Activated CD4-positive, alpha-beta memory T cell treated with anti-CD3 and anti-CD28 coated beads, Interleukin-2, amount 10 ng/mL, durations not matched to agents 7 days and 5 days (primary cell): ENCODE results near the gene GET4. TPM values are rescaled to one million over a fixed set of nuclear protein-coding genes. Genes with fewer than 3 reads are reported as not detected.
"Not testable (repeated sequence)": the region's sequence is repeated elsewhere in the genome, so short reads cannot be mapped to it uniquely, and the experiment has no call there.

Experiments
- CTCF ChIA-PET: fragments of 350-600 bp; sonication (Branson Sonifier 250); formaldehyde crosslinking; loops from one replicate; lab custom pipeline; 2021; ENCODE audit warnings: antibody characterized with exemption, inconsistent platforms; lab: Charles Lee
- POLR2A ChIA-PET: fragments of 350-600 bp; sonication (Branson Sonifier 250); formaldehyde crosslinking; loops from one replicate; lab custom pipeline; 2021; ENCODE audit warnings: antibody characterized with exemption; lab: Charles Lee
- DNase-seq: peaks from one replicate; pipeline ENCODE4 v3.0.0-alpha.2; 2020
- H3K27ac Mint-ChIP-seq: one replicate; pipeline ENCODE4 v1.8.0; 2021; ENCODE audit warnings: mild to moderate bottlenecking, mixed read lengths
- H3K27me3 Mint-ChIP-seq: one replicate; pipeline ENCODE4 v1.8.0; 2021; ENCODE audit warnings: mixed read lengths
- H3K36me3 Mint-ChIP-seq: one replicate; pipeline ENCODE4 v1.8.0; 2021; ENCODE audit warnings: low read depth, mixed read lengths
- H3K4me1 Mint-ChIP-seq: one replicate; pipeline ENCODE4 v1.8.0; 2021; ENCODE audit warnings: mixed read lengths
- H3K4me3 Mint-ChIP-seq: one replicate; pipeline ENCODE4 v1.8.0; 2021; ENCODE audit warnings: mild to moderate bottlenecking, mixed read lengths
- H3K9me3 Mint-ChIP-seq: one replicate; pipeline ENCODE4 v1.8.0; 2021; ENCODE audit warnings: mixed read lengths
- total RNA-seq, 2 experiments: library from RNA; stranded (reverse); gene quantifications; one replicate each; pipeline ENCODE4 v1.2.3, GENCODE V29; 2021

Gene GET4
- total RNA-seq, 2 experiments from 2014 or later = 32.6 to 38.2 TPM

- ChIA-PET POLR2A (no interaction called here), CTCF (interaction anchor here (0.9 to 1.6 kb wide), 4 partner anchors 19 to 515 kb away, joined by 3 to 8 read pairs (median 5); no protein-coding TSS in a partner anchor)
- no peak overlapping the region for H3K27ac Mint-ChIP-seq
- H3K4me3 Mint-ChIP-seq = no peak overlapping the region
- no peaks in the 10 kb centered on the region for H3K27me3 Mint-ChIP-seq
- peaks cover 15% of the 10 kb centered on the region for H3K36me3 Mint-ChIP-seq
- DNase-seq = no peak
- peaks cover 43% of the 10 kb centered on the region for H3K4me1 Mint-ChIP-seq
- H3K9me3 Mint-ChIP-seq = no peaks in the 10 kb centered on the region
Measured at GRCh38 chr7:836429-836828, 39.9 kb upstream of the GET4 start.

DNA sequence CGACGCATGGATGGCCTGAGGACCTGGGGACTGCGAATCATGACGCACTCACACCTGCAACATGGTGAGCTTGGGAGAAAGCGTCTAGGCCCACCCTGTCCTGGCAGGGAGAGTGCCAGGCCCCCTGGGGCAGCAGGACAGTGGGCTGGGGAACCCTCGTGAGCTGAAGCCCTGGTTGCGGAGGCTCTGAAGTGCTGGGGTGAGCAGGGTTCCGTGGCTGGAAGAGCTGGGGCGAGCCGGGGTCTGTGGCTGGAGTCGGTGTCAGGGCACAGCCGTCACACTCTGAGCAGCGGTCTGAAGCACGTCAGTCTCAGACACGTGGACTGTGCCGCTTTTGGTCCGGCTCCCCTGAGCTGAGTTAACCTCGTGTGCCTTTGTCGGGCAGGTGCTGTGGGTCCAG, 39.4 kb upstream of the GET4 start:
- H3K4me1 Mint-ChIP-seq = peaks cover 38% of the 10 kb centered on the region
- CTCF ChIA-PET = interaction anchor here (0.9 to 1.6 kb wide), 4 partner anchors 20 to 515 kb away, joined by 3 to 8 read pairs (median 5); no protein-coding TSS in a partner anchor
- H3K36me3 Mint-ChIP-seq = peaks cover 19% of the 10 kb centered on the region
- H3K27me3 Mint-ChIP-seq = no peaks in the 10 kb centered on the region
- POLR2A ChIA-PET = no interaction called here
- H3K27ac Mint-ChIP-seq = no peak overlapping the region
- H3K9me3 Mint-ChIP-seq = no peaks in the 10 kb centered on the region
- H3K4me3 Mint-ChIP-seq = no peak overlapping the region
- DNase-seq = no peak

DNA sequence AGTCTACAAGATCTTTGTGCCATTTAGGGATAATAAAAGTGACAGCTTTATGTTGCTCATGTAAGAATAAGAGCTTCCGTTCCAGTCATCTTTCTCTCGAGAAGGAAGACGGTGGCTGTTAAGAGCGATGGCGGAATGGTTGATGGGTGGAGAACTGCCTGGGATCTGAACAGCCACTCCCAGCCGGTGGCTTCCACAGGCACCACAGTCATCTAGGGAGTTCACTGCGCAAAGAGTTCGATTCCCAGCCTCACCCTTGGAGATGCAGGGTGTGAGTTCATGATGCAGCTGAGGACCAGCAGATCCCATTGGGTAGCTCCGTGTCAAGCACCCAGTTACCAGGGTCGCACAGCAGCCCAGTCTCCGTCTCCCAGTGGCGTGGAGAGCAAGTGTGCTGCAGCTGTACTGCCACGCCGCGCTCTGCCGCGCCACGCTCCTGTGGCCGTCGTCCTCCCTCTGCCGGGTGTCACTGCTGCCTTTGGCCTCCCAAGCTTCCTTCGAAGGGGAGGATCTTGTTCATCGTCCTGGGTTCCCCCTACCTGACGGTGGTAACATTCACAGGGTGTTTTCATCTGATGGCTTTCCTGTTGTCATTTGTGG, 36.3 kb upstream of the GET4 start:
- no peak for DNase-seq
- H3K4me3 Mint-ChIP-seq = no peak overlapping the region
- H3K27ac Mint-ChIP-seq = no peak overlapping the region
- POLR2A ChIA-PET = no interaction called here
- H3K9me3 Mint-ChIP-seq = no peaks in the 10 kb centered on the region
- H3K36me3 Mint-ChIP-seq = peaks cover 22% of the 10 kb centered on the region
- CTCF ChIA-PET = no interaction called here
- peaks cover 17% of the 10 kb centered on the region for H3K4me1 Mint-ChIP-seq
- H3K27me3 Mint-ChIP-seq = no peaks in the 10 kb centered on the region

DNA sequence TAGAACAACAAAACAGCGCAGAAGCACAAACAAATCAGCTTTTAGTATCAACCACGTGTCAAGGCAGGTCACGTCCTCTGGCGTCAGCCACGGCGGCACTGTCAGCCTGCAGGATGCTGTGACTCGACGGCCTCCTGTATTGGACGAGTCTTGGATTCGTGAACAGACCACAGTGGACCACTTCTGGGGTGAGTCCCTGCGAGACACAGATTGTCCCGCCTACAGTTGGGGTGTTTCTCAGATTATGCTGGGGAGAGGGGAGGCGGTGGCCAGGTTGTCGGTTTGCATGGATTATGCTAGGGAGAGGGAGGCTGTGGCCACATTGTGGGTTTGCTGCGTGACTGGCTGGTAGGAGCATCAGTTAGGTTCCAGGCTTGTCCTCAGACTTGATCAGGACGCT, 34.4 kb upstream of the GET4 start:
- ChIA-PET POLR2A (interaction anchor here (0.7 kb wide), 1 partner anchor 23 kb away, joined by 3 read pairs; no protein-coding TSS in a partner anchor), CTCF (interaction anchor here (1.1 kb wide), 1 partner anchor 24 kb away, joined by 3 read pairs; no protein-coding TSS in a partner anchor)
- Mint-ChIP-seq H3K27ac (no peak overlapping the region), H3K9me3 (no peaks in the 10 kb centered on the region), H3K4me1 (peaks cover 2% of the 10 kb centered on the region), H3K4me3 (no peak overlapping the region), H3K27me3 (no peaks in the 10 kb centered on the region), H3K36me3 (peaks cover 31% of the 10 kb centered on the region)
- DNase-seq = no peak

DNA sequence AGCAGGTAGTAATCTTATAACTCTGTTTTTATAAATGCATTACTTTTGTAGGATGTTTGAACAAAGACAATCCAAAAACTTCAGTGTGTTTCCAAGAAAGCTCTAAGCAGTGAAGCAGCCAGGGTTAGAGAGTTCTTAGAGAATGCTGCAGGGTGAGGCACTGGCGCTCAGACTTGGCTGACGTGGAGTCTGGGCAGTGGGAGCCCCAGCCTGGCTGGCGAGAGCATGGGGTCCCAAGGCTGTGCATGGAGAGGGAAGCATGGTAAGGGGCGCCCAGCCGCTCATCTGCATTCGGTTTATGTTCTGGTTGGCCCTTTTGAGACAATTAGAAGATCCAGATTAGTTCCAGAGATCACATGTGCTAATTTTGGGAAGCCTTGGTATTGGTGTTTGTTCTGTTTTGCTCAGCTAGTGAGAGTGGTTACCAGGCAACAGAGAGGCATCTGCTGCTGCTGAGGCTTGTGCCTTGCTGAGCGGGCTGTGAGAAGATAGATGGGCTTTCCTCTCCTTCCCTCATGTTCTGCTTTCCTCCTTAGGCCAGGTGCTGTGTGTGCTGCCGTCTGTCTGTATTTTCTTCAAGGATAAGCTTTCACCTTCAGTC, 33.8 kb upstream of the GET4 start:
- H3K36me3 Mint-ChIP-seq = peaks cover 27% of the 10 kb centered on the region
- POLR2A ChIA-PET = no interaction called here

GRCh38 chr7:843230-843629, 33.1 kb upstream of the GET4 start:
- Mint-ChIP-seq H3K27ac (no peak overlapping the region), H3K4me3 (no peak overlapping the region), H3K9me3 (peaks cover 2% of the 10 kb centered on the region), H3K4me1 (no peaks in the 10 kb centered on the region), H3K36me3 (peaks cover 28% of the 10 kb centered on the region), H3K27me3 (no peaks in the 10 kb centered on the region)
- ChIA-PET POLR2A (no interaction called here), CTCF (no interaction called here)
- no peak for DNase-seq

More for the DNA sequence above, 33.8 kb upstream of the GET4 start:
- no peak overlapping the region for H3K4me3 Mint-ChIP-seq
- DNase-seq = no peak
- H3K27ac Mint-ChIP-seq = no peak overlapping the region
- no peaks in the 10 kb centered on the region for H3K4me1 Mint-ChIP-seq
- H3K27me3 Mint-ChIP-seq = no peaks in the 10 kb centered on the region
- no peaks in the 10 kb centered on the region for H3K9me3 Mint-ChIP-seq
- CTCF ChIA-PET = no interaction called here

DNA sequence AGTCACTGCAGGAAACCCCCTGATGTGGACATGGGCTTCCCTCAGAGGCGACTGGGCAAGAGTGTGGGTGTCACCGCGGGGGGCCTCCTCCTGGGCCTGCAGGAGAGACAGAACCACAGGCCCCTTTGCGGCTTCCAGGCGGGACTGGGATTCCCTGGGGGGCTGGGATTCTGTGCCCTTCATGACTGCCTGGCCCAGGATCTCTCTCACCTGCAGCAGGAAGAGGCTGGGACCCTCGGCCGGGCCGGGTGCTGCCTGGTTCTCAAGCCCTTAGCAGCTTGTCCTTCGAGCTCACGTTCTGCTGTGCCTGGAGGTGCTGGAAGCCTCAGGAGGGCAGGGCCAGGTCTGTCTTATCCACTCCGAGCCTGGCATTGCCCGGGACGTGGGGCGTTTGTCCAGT, 32.3 kb upstream of the GET4 start:
- H3K9me3 Mint-ChIP-seq = peaks cover 3% of the 10 kb centered on the region
- POLR2A ChIA-PET = interaction anchor here (3.6 kb wide), 1 partner anchor 12 kb away, joined by 14 read pairs; the partner anchor contains the start of gene SUN1
- peaks cover 34% of the 10 kb centered on the region for H3K36me3 Mint-ChIP-seq
- H3K27me3 Mint-ChIP-seq = no peaks in the 10 kb centered on the region
- H3K4me1 Mint-ChIP-seq = no peaks in the 10 kb centered on the region
- no peak overlapping the region for H3K27ac Mint-ChIP-seq
- DNase-seq = no peak
- CTCF ChIA-PET = no interaction called here
- no peak overlapping the region for H3K4me3 Mint-ChIP-seq

DNA sequence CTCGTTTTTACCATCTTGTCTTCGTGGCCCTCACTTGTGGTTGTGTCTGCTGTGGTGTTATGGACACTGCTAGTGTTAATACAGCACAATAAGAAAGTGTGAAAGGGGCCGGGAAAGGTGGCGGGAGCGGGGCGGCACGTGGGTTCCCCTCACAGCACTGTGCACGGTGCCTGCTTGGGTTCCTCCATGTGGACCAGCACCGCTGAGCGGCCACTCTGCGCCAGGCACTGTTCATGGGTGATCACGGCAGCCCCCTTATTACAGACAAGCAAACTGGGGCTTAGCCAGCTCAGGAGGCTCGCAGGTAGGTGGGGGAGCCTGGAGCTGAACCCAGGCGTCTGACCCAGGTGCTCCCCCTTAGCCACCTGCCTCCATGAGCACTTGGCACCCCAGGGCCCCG, 31.8 kb upstream of the GET4 start:
- H3K4me1 Mint-ChIP-seq = no peaks in the 10 kb centered on the region
- no peak overlapping the region for H3K27ac Mint-ChIP-seq
- peaks cover 3% of the 10 kb centered on the region for H3K9me3 Mint-ChIP-seq
- H3K27me3 Mint-ChIP-seq = no peaks in the 10 kb centered on the region
- ChIA-PET CTCF (no interaction called here), POLR2A (interaction anchor here (3.6 kb wide), 1 partner anchor 13 kb away, joined by 14 read pairs; the partner anchor contains the start of gene SUN1)
- peaks cover 39% of the 10 kb centered on the region for H3K36me3 Mint-ChIP-seq
- DNase-seq = no peak
- H3K4me3 Mint-ChIP-seq = no peak overlapping the region

DNA sequence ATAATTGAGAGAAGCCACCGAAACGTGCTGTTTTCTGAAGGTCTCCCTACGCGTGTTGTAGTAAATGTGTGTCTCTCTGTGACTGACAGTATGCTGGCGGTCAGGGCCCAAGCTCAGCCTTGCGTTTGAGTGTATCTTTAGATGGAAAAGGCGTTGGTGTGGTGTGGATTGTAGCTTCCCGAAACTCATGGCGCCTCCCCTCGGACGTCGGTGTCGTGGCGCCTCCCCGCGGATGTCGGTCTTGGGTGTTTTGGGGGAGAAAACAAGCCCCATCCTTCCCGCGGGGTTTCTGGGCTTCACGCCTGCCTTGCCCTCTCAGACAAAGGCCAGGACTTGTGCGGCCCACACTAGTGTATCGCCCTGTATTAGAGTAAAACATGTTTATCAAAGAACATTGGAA, 31.3 kb upstream of the GET4 start:
- H3K4me1 Mint-ChIP-seq = no peaks in the 10 kb centered on the region
- ChIA-PET CTCF (no interaction called here), POLR2A (interaction anchor here (3.6 kb wide), 1 partner anchor 13 kb away, joined by 14 read pairs; the partner anchor contains the start of gene SUN1)
- peaks cover 44% of the 10 kb centered on the region for H3K36me3 Mint-ChIP-seq
- H3K27me3 Mint-ChIP-seq = no peaks in the 10 kb centered on the region
- H3K4me3 Mint-ChIP-seq = no peak overlapping the region
- peaks cover 3% of the 10 kb centered on the region for H3K9me3 Mint-ChIP-seq
- DNase-seq = no peak
- no peak overlapping the region for H3K27ac Mint-ChIP-seq

DNA sequence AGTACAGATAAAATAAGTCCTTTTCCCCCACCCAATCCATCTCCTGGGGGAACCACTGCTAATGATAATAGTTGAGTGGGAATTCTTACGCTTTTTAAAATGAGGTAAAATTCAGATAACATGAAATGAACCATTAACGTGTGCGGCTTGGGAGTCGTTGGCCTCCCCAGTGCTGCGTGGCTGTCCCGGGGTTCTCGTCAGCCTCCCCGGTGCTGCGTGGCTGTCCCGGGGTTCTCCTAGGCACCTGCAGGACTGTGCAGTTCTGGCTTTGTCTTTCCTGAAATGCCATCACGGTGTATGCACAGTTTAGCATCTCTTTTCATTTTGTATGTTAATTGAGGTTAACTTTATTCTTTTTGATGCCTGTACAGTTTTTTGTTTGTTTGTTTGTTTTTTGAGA, 30.6 kb upstream of the GET4 start:
- CTCF ChIA-PET = no interaction called here
- Mint-ChIP-seq H3K27ac (no peak overlapping the region), H3K9me3 (peaks cover 3% of the 10 kb centered on the region), H3K4me1 (no peaks in the 10 kb centered on the region), H3K4me3 (no peak overlapping the region), H3K27me3 (no peaks in the 10 kb centered on the region), H3K36me3 (peaks cover 44% of the 10 kb centered on the region)
- no peak for DNase-seq
- POLR2A ChIA-PET = interaction anchor here (3.6 kb wide), 1 partner anchor 14 kb away, joined by 14 read pairs; the partner anchor contains the start of gene SUN1

DNA sequence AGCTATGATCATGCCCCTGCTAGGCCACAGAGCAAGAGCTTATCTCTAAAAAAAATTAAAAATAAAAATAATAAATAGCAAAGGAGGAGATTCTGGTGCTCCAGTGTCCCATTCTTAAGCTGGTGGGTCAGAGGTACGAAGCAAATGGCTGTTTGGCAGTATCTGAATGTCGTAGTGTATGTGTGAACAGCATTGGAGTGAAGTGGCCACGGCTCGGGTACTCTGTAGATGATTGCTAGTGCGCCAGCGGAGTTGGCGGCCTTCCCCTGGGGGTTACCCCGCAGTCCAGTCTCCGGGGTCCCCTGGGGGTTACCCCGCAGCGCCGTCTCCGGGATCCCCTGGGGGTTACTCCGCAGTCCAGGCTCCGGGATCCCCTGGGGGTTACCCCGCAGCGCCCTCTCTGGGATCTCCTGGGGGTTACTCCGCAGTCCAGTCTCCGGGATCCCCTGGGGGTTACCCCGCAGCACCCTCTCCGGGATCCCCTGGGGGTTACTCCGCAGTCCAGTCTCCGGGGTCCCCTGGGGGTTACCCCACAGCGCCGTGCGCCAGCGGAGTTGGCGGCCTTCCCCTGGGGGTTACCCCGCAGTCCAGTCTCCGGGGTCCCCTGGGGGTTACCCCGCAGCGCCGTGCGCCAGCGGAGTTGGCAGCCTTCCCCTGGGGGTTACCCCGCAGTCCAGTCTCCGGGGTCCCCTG, 29.2 kb upstream of the GET4 start:
- H3K9me3 Mint-ChIP-seq, H3K27ac Mint-ChIP-seq, H3K4me1 Mint-ChIP-seq, H3K27me3 Mint-ChIP-seq, DNase-seq, H3K4me3 Mint-ChIP-seq, CTCF ChIA-PET: not testable (repeated sequence)
- POLR2A ChIA-PET = interaction anchor here (3.6 kb wide), 1 partner anchor 15 kb away, joined by 14 read pairs; the partner anchor contains the start of gene SUN1
- peaks cover 40% of the 10 kb centered on the region for H3K36me3 Mint-ChIP-seq

DNA sequence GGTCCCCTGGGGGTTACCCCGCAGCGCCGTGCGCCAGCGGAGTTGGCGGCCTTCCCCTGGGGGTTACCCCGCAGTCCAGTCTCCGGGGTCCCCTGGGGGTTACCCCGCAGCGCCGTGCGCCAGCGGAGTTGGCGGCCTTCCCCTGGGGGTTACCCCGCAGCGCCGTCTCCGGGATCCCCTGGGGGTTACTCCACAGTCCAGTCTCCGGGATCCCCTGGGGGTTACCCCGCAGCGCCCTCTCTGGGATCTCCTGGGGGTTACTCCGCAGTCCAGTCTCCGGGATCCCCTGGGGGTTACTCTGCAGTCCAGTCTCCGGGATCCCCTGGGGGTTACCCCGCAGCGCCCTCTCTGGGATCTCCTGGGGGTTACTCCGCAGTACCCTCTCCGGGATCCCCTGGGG, 28.6 kb upstream of the GET4 start:
- CTCF ChIA-PET, H3K27ac Mint-ChIP-seq, H3K27me3 Mint-ChIP-seq, H3K4me1 Mint-ChIP-seq, DNase-seq, H3K4me3 Mint-ChIP-seq, H3K9me3 Mint-ChIP-seq: not testable (repeated sequence)
- POLR2A ChIA-PET = interaction anchor here (0.9 kb wide), 1 partner anchor 16 kb away, joined by 4 read pairs; the partner anchor contains the start of gene SUN1
- H3K36me3 Mint-ChIP-seq = peaks cover 38% of the 10 kb centered on the region

- H3K36me3 Mint-ChIP-seq = peaks cover 40% of the 10 kb centered on the region
- peaks cover 3% of the 10 kb centered on the region for H3K9me3 Mint-ChIP-seq
- H3K4me1 Mint-ChIP-seq = no peaks in the 10 kb centered on the region
- no peak overlapping the region for H3K4me3 Mint-ChIP-seq
- CTCF ChIA-PET = interaction anchor here (0.5 kb wide), 1 partner anchor 82 kb away, joined by 3 read pairs; no protein-coding TSS in a partner anchor
- H3K27ac Mint-ChIP-seq = no peak overlapping the region
- POLR2A ChIA-PET = no interaction called here
- no peaks in the 10 kb centered on the region for H3K27me3 Mint-ChIP-seq
- DNase-seq = no peak
Measured at GRCh38 chr7:849145-849544, 27.2 kb upstream of the GET4 start.
